ENCODE data around the gene CKAP4.

The CKAP4 gene

GRCh38 chr12:106251631-106252455, 4.0 kb upstream of the CKAP4 start:
- no peak for TF ChIP-seq CTCF (IDR thresholded peaks at IDR 0.05; ENCODE audit: insufficient read depth, missing control alignments)
- DNase-seq (ENCODE audit: insufficient read length, low spot score) (no peak), FAIRE-seq (no peak)

GRCh38 chr12:106249411-106250135, 1.8 kb upstream of the CKAP4 start:
- TF ChIP-seq CTCF (IDR thresholded peaks at IDR 0.05; ENCODE audit: insufficient read depth, missing control alignments), result no peak
- FAIRE-seq, result no peak
- DNase-seq (ENCODE audit: insufficient read length, low spot score), result no peak

- TF ChIP-seq CTCF (IDR thresholded peaks at IDR 0.05; ENCODE audit: insufficient read depth, missing control alignments), result no peak
- DNase-seq (ENCODE audit: insufficient read length, low spot score), result no peak
- FAIRE-seq, result no peak
These were observed 1.1 kb upstream of the CKAP4 start for GRCh38 chr12:106248846-106249371.

- no peak for TF ChIP-seq CTCF (IDR thresholded peaks at IDR 0.05; ENCODE audit: insufficient read depth, missing control alignments)
These were observed 559 bp upstream of the CKAP4 start for GRCh38 chr12:106248312-106248845.

GRCh38 chr12:106246891-106247673, 738 bp downstream of the CKAP4 start:
- no peak for FAIRE-seq
- no peak for DNase-seq (ENCODE audit: insufficient read length, low spot score)
- TF ChIP-seq CTCF (IDR thresholded peaks at IDR 0.05; ENCODE audit: insufficient read depth, missing control alignments), result no peak

More at GRCh38 chr12:106248312-106248845, 559 bp upstream of the CKAP4 start:
- FAIRE-seq, result no peak
- DNase-seq (ENCODE audit: insufficient read length, low spot score), result no peak

- DNase-seq (ENCODE audit: insufficient read length, low spot score), result no peak
- no peak for FAIRE-seq
- no peak for TF ChIP-seq CTCF (IDR thresholded peaks at IDR 0.05; ENCODE audit: insufficient read depth, missing control alignments)
These were observed 2.1 kb downstream of the CKAP4 start for GRCh38 chr12:106245767-106246166.
